Smooth muscle cell (in vitro differentiated cells): ENCODE results near the gene GPC3. TPM values are rescaled to one million over a fixed set of nuclear protein-coding genes. Genes with fewer than 3 reads are reported as not detected.

Experiments used
- DNase-seq: peaks from one replicate; lab custom pipeline; 2025; ENCODE audit not compliant: unreplicated experiment; lab: John Stamatoyannopoulos, UW
- H2AFZ ChIP-seq: fragments of 200-600 bp; sonication (generic); 2 replicates; pipeline ENCODE4 v1.6.0; 2016; ENCODE audit warnings: antibody characterized with exemption, low read depth, mild to moderate bottlenecking
- H3F3A ChIP-seq: fragments of 200-600 bp; sonication (generic); 2 replicates; pipeline ENCODE4 v1.6.0; 2017; ENCODE audit warnings: antibody characterized with exemption, low read depth
- H3K27ac ChIP-seq: fragments of 200-600 bp; sonication (generic); 2 replicates; pipeline ENCODE4 v1.5.1; 2016; ENCODE audit warnings: low read depth, mild to moderate bottlenecking
- H3K27me3 ChIP-seq: fragments of 200-600 bp; sonication (generic); 2 replicates; pipeline ENCODE4 v1.6.1; 2016; ENCODE audit warnings: low read depth, mild to moderate bottlenecking
- H3K36me3 ChIP-seq: fragments of 200-600 bp; sonication (generic); 2 replicates; pipeline ENCODE4 v1.5.1; 2016; ENCODE audit warnings: low read depth
- H3K4me1 ChIP-seq: fragments of 200-600 bp; sonication (generic); 2 replicates; pipeline ENCODE4 v1.5.1; 2016; ENCODE audit warnings: low read depth
- H3K4me2 ChIP-seq: fragments of 200-600 bp; sonication (generic); 2 replicates; pipeline ENCODE4 v1.6.0; 2016; ENCODE audit warnings: mild to moderate bottlenecking
- H3K4me3 ChIP-seq: fragments of 200-600 bp; sonication (generic); 2 replicates; pipeline ENCODE4 v1.5.1; 2016; ENCODE audit warnings: mild to moderate bottlenecking
- H3K79me2 ChIP-seq: fragments of 200-600 bp; sonication (generic); 2 replicates; pipeline ENCODE4 v1.6.0; 2016; ENCODE audit warnings: low read depth, mild to moderate bottlenecking
- H3K9ac ChIP-seq: fragments of 200-600 bp; sonication (generic); 2 replicates; pipeline ENCODE4 v1.6.0; 2016; ENCODE audit warnings: low read depth
- H3K9me3 ChIP-seq: fragments of 200-600 bp; sonication (generic); replicated peaks from 2 replicates; pipeline ENCODE4 v1.5.1; 2016; ENCODE audit warnings: low read depth
- H4K20me1 ChIP-seq: fragments of 200-600 bp; sonication (generic); 2 replicates; pipeline ENCODE4 v1.6.0; 2016; ENCODE audit warnings: low read depth
- CTCF ChIP-seq: fragments of 200-600 bp; sonication (generic); IDR thresholded peaks from 2 replicates; pipeline ENCODE4 v1.5.1; 2017; ENCODE audit warnings: borderline replicate concordance, mild to moderate bottlenecking, antibody characterized with exemption; ENCODE audit not compliant: insufficient read depth, poor library complexity, severe bottlenecking
- WGBS: methylation state at CpG from one replicate; pipeline ENCODE4 v1.1.7; 2016; ENCODE audit warnings: low lambda C conversion rate; 5-methylcytosine and 5-hydroxymethylcytosine counted together
- polyA plus RNA-seq: library from polyadenylated mRNA; unstranded; fragments of >200 nt; fragmentation: Nextera tagmentation; extraction: Ambion mirVana; gene quantifications from 2 replicates; pipeline ENCODE4 v1.2.1, GENCODE V29; 2016
- total RNA-seq: library from RNA; depleted of rRNA; stranded (reverse); fragments of >200 nt; gene quantifications from 2 replicates; pipeline ENCODE4 v1.2.3, GENCODE V29; 2014

Gene GPC3
- total and polyA plus RNA-seq, 2 experiments from 2014 or later = 120 to 191 TPM

- Histone ChIP-seq H3K27ac (no peak overlapping the region), H4K20me1 (no peaks in the 10 kb centered on the region), H3K79me2 (no peaks in the 10 kb centered on the region), H3K9ac (no peak overlapping the region), H3K27me3 (no peaks in the 10 kb centered on the region), H3K4me2 (no peak overlapping the region), H3K9me3 (no peaks in the 10 kb centered on the region), H2AFZ (no peak overlapping the region), H3K4me1 (no peaks in the 10 kb centered on the region), H3F3A (no peaks in the 10 kb centered on the region), H3K36me3 (no peaks in the 10 kb centered on the region), H3K4me3 (no peak overlapping the region)
- no peak for TF ChIP-seq CTCF
- 7% methylated on average over 1 of the region's 1 CpG for WGBS
- DNase-seq = no peak
Measured at GRCh38 chrX:134013092-134013497, 27.7 kb upstream of the GPC3 start.

DNA sequence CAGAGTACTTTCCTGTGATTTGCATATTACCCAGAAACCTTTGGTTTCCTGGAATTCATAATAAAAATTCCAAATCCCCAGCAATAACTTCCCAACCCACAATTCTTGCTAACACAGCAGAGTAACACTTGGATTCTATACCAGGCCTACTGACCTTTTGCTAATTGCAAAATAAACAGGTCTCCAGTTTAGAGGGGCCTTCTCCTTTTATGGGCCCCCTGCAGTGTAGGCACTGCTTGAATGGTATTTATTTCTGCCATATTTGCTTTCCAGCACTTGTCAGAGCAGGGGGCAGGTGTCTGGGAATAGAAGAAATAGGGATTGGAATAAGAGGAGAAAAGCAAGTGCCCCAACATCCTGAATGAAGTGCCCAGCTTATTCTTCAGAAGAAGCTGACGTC lies 25.3 kb upstream of the GPC3 start:
- DNase-seq = no peak
- no peaks in the 10 kb centered on the region for H3K27me3 ChIP-seq
- no peak for TF ChIP-seq CTCF
- no peaks in the 10 kb centered on the region for H3K4me1 ChIP-seq
- no peak overlapping the region for H3K4me3 ChIP-seq
- H3K9me3 ChIP-seq = no peaks in the 10 kb centered on the region
- H3K4me2 ChIP-seq = no peak overlapping the region
- no peaks in the 10 kb centered on the region for H3K79me2 ChIP-seq
- H3K9ac ChIP-seq = no peak overlapping the region
- H4K20me1 ChIP-seq = no peaks in the 10 kb centered on the region
- no peaks in the 10 kb centered on the region for H3K36me3 ChIP-seq
- no peak overlapping the region for H3K27ac ChIP-seq
- no peaks in the 10 kb centered on the region for H3F3A ChIP-seq
- WGBS = 65% methylated on average over 1 of the region's 1 CpG
- no peak overlapping the region for H2AFZ ChIP-seq

GRCh38 chrX:134007716-134008115 lies 22.3 kb upstream of the GPC3 start:
- Histone ChIP-seq H4K20me1 (no peaks in the 10 kb centered on the region), H3F3A (no peaks in the 10 kb centered on the region), H3K9me3 (no peaks in the 10 kb centered on the region), H3K4me3 (no peak overlapping the region), H3K9ac (no peak overlapping the region), H3K27me3 (no peaks in the 10 kb centered on the region), H2AFZ (no peak overlapping the region), H3K36me3 (no peaks in the 10 kb centered on the region), H3K4me1 (peaks cover 13% of the 10 kb centered on the region), H3K79me2 (no peaks in the 10 kb centered on the region), H3K4me2 (no peak overlapping the region), H3K27ac (no peak overlapping the region)
- 69% methylated on average over 1 of the region's 1 CpG for WGBS
- TF ChIP-seq CTCF = no peak
- DNase-seq = no peak

DNA sequence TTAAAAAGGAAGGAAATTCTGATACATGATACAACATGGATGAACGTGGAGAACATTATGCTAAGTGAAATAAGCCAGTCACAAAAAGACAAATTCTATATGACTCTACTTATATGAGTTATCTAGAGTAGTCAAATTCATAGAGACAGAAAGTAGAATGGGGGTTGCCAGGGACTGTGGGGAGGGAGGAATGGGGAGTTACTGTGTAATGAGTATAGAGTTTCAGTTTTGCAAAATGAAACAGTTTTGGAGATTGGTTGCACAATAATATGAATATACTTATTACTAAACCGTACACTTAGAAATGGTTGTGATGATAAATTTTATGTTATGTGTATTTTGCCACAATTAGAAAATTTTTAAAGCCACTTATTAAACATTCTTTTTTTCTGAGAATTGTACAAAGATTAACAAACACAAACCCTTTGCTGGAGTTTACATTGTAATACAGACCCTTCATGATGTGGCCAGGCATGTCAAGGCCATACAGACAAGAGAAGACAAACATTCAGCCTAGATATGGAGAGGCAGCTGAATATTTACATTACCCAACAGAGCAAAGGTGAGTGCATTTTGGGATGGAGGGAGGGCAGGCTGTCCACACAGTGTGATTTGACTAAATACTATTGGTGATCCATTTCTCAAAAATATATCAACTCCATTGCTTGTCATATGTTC lies 21.2 kb upstream of the GPC3 start:
- no peak for DNase-seq
- 70% methylated on average over 2 of the region's 2 CpGs for WGBS
- Histone ChIP-seq H3K9me3 (no peaks in the 10 kb centered on the region), H3K27ac (no peak overlapping the region), H3K9ac (no peak overlapping the region), H3F3A (no peaks in the 10 kb centered on the region), H3K79me2 (no peaks in the 10 kb centered on the region), H2AFZ (no peak overlapping the region), H3K4me3 (no peak overlapping the region), H4K20me1 (no peaks in the 10 kb centered on the region), H3K4me1 (peaks cover 16% of the 10 kb centered on the region), H3K36me3 (no peaks in the 10 kb centered on the region), H3K4me2 (no peak overlapping the region), H3K27me3 (no peaks in the 10 kb centered on the region)
- no peak for TF ChIP-seq CTCF
